ES-I3 (cell line): ENCODE results near the gene PNPLA2.
A peak's percentile ranks its signal among the peaks of the same experiment; 100 is the strongest.

ENCODE experiments used
- H3K36me3 ChIP-seq: 2 replicates; pipeline ENCODE4 v1.6.1; 2013; ENCODE audit warnings: mild to moderate bottlenecking, low read length, control low read depth, moderate library complexity; ENCODE audit not compliant: insufficient read depth
- H3K4me1 ChIP-seq: 2 replicates; pipeline ENCODE4 v1.6.1; 2013; ENCODE audit warnings: mild to moderate bottlenecking, control low read depth, low read length; ENCODE audit not compliant: insufficient read depth
- H3K9ac ChIP-seq: 2 replicates; pipeline ENCODE4 v1.6.1; 2013; ENCODE audit warnings: low read depth, mild to moderate bottlenecking, low read length, moderate library complexity
- H3K9me3 ChIP-seq: 2 replicates; pipeline ENCODE4 v1.6.1; 2013; ENCODE audit warnings: mild to moderate bottlenecking, low read length, moderate library complexity; ENCODE audit not compliant: control insufficient read depth, insufficient read depth

The PNPLA2 gene

GRCh38 chr11:833849-834311 is 15.2 kb downstream of the PNPLA2 start:
- Histone ChIP-seq H3K9me3 (no peaks in the 10 kb centered on the region), H3K4me1 (peaks cover 14% of the 10 kb centered on the region; the same call in 1 of the 2 replicates), H3K9ac (peak overlapping the region; percentile 79; the same call in 1 of the 2 replicates), H3K36me3 (0 out of 2 replicates have a peak, but pooled peaks cover 5% of the 10 kb centered on the region)

DNA sequence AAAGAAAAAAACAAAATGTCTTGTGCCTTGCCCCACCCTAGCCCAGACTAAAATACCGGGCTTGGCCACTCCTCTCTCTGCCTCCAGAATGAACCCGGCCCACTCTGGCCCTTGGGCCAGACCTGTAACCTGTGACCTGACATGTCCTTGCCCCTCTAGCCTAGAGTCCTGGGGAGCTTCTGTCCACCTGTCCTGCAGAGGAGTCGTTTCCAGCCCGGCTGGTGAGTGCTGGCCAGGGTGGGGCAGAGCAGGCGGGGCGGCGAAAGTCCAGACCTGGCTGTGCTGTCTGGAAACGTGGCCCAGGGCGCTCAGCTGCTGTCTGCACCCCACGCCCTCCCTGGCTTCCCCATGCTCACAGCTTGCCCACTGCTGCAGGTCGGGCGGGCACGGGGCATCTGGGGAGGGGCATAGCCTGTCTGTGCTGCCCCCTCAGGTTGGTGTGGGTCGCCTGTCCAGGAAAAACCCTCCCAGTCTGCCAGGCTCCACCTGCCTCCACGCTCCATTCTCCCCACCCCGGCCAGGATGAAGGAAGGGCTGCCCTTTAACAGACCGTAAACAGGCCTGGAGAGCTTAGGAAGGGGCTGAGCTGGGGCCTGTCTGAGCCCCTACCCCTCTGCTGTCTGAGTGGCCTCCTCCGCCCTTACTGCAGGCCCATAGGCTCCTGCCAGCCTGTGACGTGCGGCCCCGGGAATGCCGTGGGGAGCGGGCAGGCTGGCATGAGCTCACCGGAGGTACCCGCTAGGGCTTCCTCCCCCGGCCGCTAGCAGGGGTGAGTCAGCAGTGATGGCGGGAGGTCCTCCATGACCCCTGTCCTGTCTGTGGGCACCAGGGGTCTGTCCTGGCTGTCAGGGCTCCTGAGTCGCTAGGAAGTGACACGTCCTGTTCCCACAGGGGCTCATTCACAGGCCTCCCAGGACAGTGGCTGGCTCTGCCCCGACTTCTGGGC is 15.9 kb downstream of the PNPLA2 start:
- Histone ChIP-seq H3K9ac (peak overlapping the region; percentile 79; the same call in 1 of the 2 replicates), H3K36me3 (peaks cover 7% of the 10 kb centered on the region), H3K9me3 (no peaks in the 10 kb centered on the region), H3K4me1 (peaks cover 14% of the 10 kb centered on the region; the same call in 1 of the 2 replicates)

GRCh38 chr11:836274-836673 is 17.6 kb downstream of the PNPLA2 start:
- peaks cover 7% of the 10 kb centered on the region for H3K36me3 ChIP-seq
- no peak overlapping the region for H3K9ac ChIP-seq
- no peaks in the 10 kb centered on the region for H3K9me3 ChIP-seq
- peaks cover 13% of the 10 kb centered on the region; the same call in 1 of the 2 replicates for H3K4me1 ChIP-seq

DNA sequence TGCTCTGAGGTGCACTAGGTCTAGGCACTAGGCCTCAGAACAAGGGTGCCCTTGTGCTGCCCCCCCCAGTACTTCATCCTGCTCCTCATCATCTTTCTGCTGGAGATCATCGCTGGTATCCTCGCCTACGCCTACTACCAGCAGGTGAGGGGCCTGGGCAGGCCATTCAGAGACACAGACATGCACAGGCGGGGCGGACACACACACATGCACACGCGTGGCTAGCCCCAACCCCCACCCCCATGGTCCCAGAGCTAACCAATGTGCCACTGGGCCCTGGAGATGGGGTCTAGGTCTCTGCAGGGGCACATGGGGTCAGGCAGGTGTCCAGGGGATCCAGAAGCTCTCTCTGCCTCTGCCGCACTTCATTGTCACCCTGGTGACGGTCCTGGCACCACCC is 18.0 kb downstream of the PNPLA2 start:
- H3K36me3 ChIP-seq, result peaks cover 7% of the 10 kb centered on the region
- H3K9me3 ChIP-seq, result no peaks in the 10 kb centered on the region
- H3K4me1 ChIP-seq, result peaks cover 9% of the 10 kb centered on the region; the same call in 1 of the 2 replicates
- no peak overlapping the region for H3K9ac ChIP-seq

GRCh38 chr11:837189-837989 is 18.7 kb downstream of the PNPLA2 start:
- Histone ChIP-seq H3K36me3 (peaks cover 7% of the 10 kb centered on the region), H3K9ac (no peak overlapping the region), H3K4me1 (peaks cover 3% of the 10 kb centered on the region; the same call in 1 of the 2 replicates)

GRCh38 chr11:837990-838307 is 19.2 kb downstream of the PNPLA2 start:
- Histone ChIP-seq H3K9me3 (no peaks in the 10 kb centered on the region), H3K36me3 (peaks cover 7% of the 10 kb centered on the region), H3K4me1 (peaks cover 3% of the 10 kb centered on the region; the same call in 1 of the 2 replicates), H3K9ac (no peak overlapping the region)

More at GRCh38 chr11:837189-837989, 18.7 kb downstream of the PNPLA2 start:
- H3K9me3 ChIP-seq, result no peaks in the 10 kb centered on the region

DNA sequence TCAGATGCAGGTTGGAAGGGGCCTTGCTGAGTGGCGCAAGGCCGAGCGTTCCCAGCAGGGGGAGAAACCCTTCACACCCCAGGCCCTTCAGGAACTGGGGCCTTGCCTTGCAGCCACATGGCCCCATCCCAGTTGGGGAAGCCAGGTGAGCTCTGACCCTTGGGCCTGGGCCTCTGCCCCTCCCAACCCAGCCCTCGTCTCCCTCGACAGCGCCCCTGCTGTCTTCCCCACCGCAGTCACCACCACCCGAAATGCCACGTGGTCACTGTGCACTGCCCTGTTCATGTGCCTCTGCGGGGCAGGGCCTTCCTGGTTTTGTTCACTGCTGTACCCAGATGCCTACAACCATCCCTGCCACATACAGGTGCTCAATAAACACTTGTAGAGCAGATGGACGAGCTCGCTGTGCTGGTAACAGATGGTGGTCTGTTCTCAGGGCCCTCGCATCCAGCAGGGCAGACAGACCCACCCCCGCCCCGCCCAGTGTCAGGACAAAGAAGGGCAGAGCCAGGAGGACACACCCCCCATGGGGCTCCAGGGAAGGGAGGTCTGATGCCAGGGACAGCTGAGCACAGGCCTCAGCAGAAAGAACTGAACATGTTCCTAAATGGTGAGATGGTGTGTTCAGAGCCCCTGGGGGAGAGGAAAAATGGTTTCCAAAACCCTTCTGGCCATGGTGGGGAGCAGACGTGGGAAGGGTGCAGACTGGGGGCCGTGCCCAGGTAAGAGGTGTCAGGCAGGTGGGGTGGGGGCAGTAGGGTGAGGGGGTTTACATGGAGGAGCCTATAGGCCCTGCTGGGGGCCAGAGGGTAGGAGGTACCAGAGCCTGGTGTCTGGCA is 19.9 kb downstream of the PNPLA2 start:
- peaks cover 3% of the 10 kb centered on the region; the same call in 1 of the 2 replicates for H3K4me1 ChIP-seq
- no peaks in the 10 kb centered on the region for H3K9me3 ChIP-seq
- H3K36me3 ChIP-seq, result peaks cover 7% of the 10 kb centered on the region
- no peak overlapping the region for H3K9ac ChIP-seq

- H3K9ac ChIP-seq, result no peak overlapping the region
- peaks cover 7% of the 10 kb centered on the region for H3K36me3 ChIP-seq
- H3K9me3 ChIP-seq, result no peaks in the 10 kb centered on the region
- H3K4me1 ChIP-seq, result peaks cover 3% of the 10 kb centered on the region; the same call in 1 of the 2 replicates
Measured at GRCh38 chr11:839280-839623, 20.5 kb downstream of the PNPLA2 start.

GRCh38 chr11:839875-840617 is 21.3 kb downstream of the PNPLA2 start:
- no peak overlapping the region for H3K9ac ChIP-seq
- peaks cover 7% of the 10 kb centered on the region for H3K36me3 ChIP-seq
- peaks cover 5% of the 10 kb centered on the region; the same call in 1 of the 2 replicates for H3K4me1 ChIP-seq
- no peaks in the 10 kb centered on the region for H3K9me3 ChIP-seq

GRCh38 chr11:841981-842369 is 23.3 kb downstream of the PNPLA2 start:
- Histone ChIP-seq H3K4me1 (peaks cover 23% of the 10 kb centered on the region; the same call in 1 of the 2 replicates), H3K9ac (peak overlapping the region; percentile 83), H3K9me3 (no peaks in the 10 kb centered on the region), H3K36me3 (peaks cover 7% of the 10 kb centered on the region)

DNA sequence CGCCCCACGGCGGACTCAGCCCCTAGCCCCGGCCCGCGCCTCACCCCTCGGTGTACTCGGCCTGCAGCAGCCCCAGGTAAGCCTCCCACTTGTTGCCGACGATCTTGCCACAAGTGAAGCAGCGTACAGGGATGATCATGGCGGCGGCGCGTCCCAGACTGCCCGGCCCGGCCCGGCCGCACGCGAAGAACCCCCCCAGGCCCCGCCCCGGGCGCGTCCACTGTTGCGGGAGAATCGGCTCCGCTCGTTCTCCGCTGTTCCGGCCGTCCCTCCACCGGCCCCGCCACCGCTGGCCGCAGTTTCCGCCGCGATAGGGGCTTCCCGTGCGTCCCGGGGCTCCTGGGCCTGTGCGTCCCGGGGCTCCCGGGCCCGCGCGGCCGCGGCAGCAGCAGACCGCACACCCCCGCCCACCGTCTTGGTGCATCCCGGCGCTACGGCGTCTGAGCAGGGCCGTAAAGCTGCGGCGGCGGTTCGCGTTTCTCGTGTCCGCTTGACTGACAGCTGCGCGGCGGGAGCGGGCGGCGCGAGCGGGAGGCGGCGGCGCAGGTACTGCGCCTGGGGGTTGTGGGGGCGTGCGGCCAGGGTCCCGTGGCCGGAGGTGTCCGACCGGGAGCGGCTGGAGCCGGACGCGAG is 23.8 kb downstream of the PNPLA2 start, which contains the start of the genes POLR2L and TSPAN4:
TSS of gene POLR2L (minus strand) at position 160 of the 633 bp plus-strand sequence. CDS start at position 139, 21 bp downstream.
TSS of gene TSPAN4 (plus strand) at position 483 of the 633 bp plus-strand sequence. CDS start 7,453 bp downstream, outside the sequence.
- Histone ChIP-seq H3K36me3 (peaks cover 7% of the 10 kb centered on the region), H3K9me3 (no peaks in the 10 kb centered on the region), H3K9ac (peak within 1 kb of the TSS; percentile 83), H3K4me1 (peaks cover 23% of the 10 kb centered on the region; the same call in 1 of the 2 replicates)

DNA sequence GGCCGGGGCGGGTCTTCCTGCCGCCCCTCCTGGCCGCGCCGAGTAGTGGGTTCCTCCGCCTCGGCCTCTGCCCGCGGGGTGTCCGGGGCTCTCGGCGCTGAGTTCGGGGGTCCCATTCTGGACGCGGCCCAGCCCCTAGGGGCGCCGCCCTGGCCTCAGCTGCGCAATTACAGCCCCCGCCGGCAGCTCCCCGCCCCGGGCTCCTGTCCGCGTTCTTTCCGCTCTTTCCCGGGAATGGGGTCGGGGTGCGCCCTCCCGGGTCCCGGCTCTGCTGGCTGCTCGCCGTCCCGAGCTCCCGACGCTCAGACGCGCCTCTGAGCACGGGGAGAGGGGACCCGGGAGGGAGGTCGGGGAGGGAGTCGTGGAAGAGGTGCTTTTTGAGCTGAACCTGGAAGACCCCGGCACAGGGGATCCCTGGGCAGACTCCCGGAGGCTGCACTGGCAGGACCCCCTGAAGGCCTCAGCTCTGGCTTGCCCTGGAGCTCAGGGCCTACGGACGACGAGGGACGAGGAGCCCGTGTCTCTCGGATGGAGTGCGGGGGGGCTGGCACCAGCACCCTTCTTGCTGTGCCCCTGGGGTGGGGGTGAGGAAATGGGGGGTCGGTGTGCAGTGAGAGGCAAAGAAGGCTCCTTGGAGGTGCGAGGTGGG is 24.5 kb downstream of the PNPLA2 start:
- peaks cover 23% of the 10 kb centered on the region; the same call in 1 of the 2 replicates for H3K4me1 ChIP-seq
- H3K9ac ChIP-seq, result peak overlapping the region; percentile 83
- peaks cover 2% of the 10 kb centered on the region for H3K36me3 ChIP-seq
- no peaks in the 10 kb centered on the region for H3K9me3 ChIP-seq
